ENCODE data around the gene TTC3.

- no peak for TF ChIP-seq CTCF (IDR thresholded peaks at IDR 0.05; ENCODE audit: low read length)
- TF ChIP-seq EZH2 (optimal IDR thresholded peaks at IDR 0.05; ENCODE audit: low read depth, low read length) = no peak
- TF ChIP-seq EZH2phosphoT487 (IDR thresholded peaks at IDR 0.05; ENCODE audit: low read length) = no peak
Observed at GRCh38 chr21:37093977-37094376, 20.9 kb downstream of the TTC3 start.

Data from MM.1S (cell line).